Vagina (tissue), 2 donors: ENCODE data around the gene KDM7A.

ENCODE experiments used
- CTCF ChIP-seq, 3 experiments: fragments of 450-650 bp in 2 of 3; fragments of 200-600 bp in 1 of 3; sonication (generic) in 1 of 3; IDR thresholded peaks; one replicate each; pipeline ENCODE4 v1.5.1; 2017 to 2019; ENCODE audit warnings: antibody characterized with exemption in 3 of 3, mild to moderate bottlenecking in 2 of 3, moderate library complexity in 2 of 3
- POLR2A ChIP-seq, 2 donors: fragments of 450-650 bp; IDR thresholded peaks; one replicate each; pipeline ENCODE4 v1.6.1; 2017; ENCODE audit warnings: antibody characterized with exemption in 2 of 2, mild to moderate bottlenecking in 2 of 2, moderate library complexity in 2 of 2

- TF ChIP-seq CTCF (IDR thresholded peaks at IDR 0.05) (no peak), POLR2A (IDR thresholded peaks at IDR 0.05) (no peak)
Measured at GRCh38 chr7:140222814-140223213, 46.0 kb upstream of the KDM7A start.
